Activated naive CD4-positive, alpha-beta T cell treated with anti-CD3 and anti-CD28 coated beads, Interleukin-2, amount 50 U/mL, for 24 hours (primary cell): ENCODE data around the gene DUSP3.
A peak's percentile ranks its signal among the peaks of the same experiment; 100 is the strongest.

Experiments used
- H3K27ac Mint-ChIP-seq: one replicate; pipeline ENCODE4 v1.8.0; 2021; ENCODE audit warnings: mild to moderate bottlenecking, mixed read lengths
- H3K27me3 Mint-ChIP-seq: one replicate; pipeline ENCODE4 v1.8.0; 2021; ENCODE audit warnings: mixed read lengths
- H3K36me3 Mint-ChIP-seq: one replicate; pipeline ENCODE4 v1.8.0; 2021; ENCODE audit warnings: mixed read lengths
- H3K4me1 Mint-ChIP-seq: one replicate; pipeline ENCODE4 v1.8.0; 2021; ENCODE audit warnings: mixed read lengths
- H3K4me3 Mint-ChIP-seq: one replicate; pipeline ENCODE4 v1.8.0; 2021; ENCODE audit warnings: mild to moderate bottlenecking, mixed read lengths
- H3K9me3 Mint-ChIP-seq: one replicate; pipeline ENCODE4 v1.8.0; 2021; ENCODE audit warnings: mixed read lengths

The DUSP3 gene

GRCh38 chr17:43734376-43734775 is 44.4 kb downstream of the DUSP3 start:
- Mint-ChIP-seq H3K4me3 (no peak overlapping the region), H3K9me3 (no peaks in the 10 kb centered on the region), H3K4me1 (no peaks in the 10 kb centered on the region), H3K27me3 (peaks cover 1% of the 10 kb centered on the region), H3K36me3 (no peaks in the 10 kb centered on the region), H3K27ac (no peak overlapping the region)

GRCh38 chr17:43733956-43734355 is 44.8 kb downstream of the DUSP3 start:
- Mint-ChIP-seq H3K27me3 (peaks cover 1% of the 10 kb centered on the region), H3K4me1 (no peaks in the 10 kb centered on the region), H3K36me3 (no peaks in the 10 kb centered on the region), H3K27ac (no peak overlapping the region), H3K4me3 (no peak overlapping the region), H3K9me3 (no peaks in the 10 kb centered on the region)

- Mint-ChIP-seq H3K9me3 (no peaks in the 10 kb centered on the region), H3K27me3 (no peaks in the 10 kb centered on the region)
Measured at GRCh38 chr17:43732958-43733357, 45.8 kb downstream of the DUSP3 start.

GRCh38 chr17:43728081-43728480 is 50.7 kb downstream of the DUSP3 start:
- no peak overlapping the region for H3K4me3 Mint-ChIP-seq

More at GRCh38 chr17:43732958-43733357, 45.8 kb downstream of the DUSP3 start:
- Mint-ChIP-seq H3K4me1 (no peaks in the 10 kb centered on the region), H3K27ac (no peak overlapping the region), H3K36me3 (no peaks in the 10 kb centered on the region), H3K4me3 (no peak overlapping the region)

GRCh38 chr17:43723697-43724359 is 54.9 kb downstream of the DUSP3 start:
- Mint-ChIP-seq H3K27me3 (no peaks in the 10 kb centered on the region), H3K9me3 (no peaks in the 10 kb centered on the region), H3K27ac (peak overlapping the region; percentile 30), H3K4me3 (no peak overlapping the region), H3K36me3 (no peaks in the 10 kb centered on the region), H3K4me1 (peaks cover 14% of the 10 kb centered on the region)

More at GRCh38 chr17:43728081-43728480, 50.7 kb downstream of the DUSP3 start:
- Mint-ChIP-seq H3K4me1 (no peaks in the 10 kb centered on the region), H3K27ac (no peak overlapping the region), H3K36me3 (no peaks in the 10 kb centered on the region), H3K27me3 (no peaks in the 10 kb centered on the region), H3K9me3 (no peaks in the 10 kb centered on the region)

- Mint-ChIP-seq H3K27me3 (no peaks in the 10 kb centered on the region), H3K27ac (no peak overlapping the region), H3K9me3 (no peaks in the 10 kb centered on the region), H3K36me3 (no peaks in the 10 kb centered on the region), H3K4me1 (peaks cover 14% of the 10 kb centered on the region), H3K4me3 (no peak overlapping the region)
Measured at GRCh38 chr17:43722870-43723665, 55.7 kb downstream of the DUSP3 start.

GRCh38 chr17:43722269-43722619 is 56.5 kb downstream of the DUSP3 start:
- Mint-ChIP-seq H3K27me3 (no peaks in the 10 kb centered on the region), H3K36me3 (no peaks in the 10 kb centered on the region), H3K9me3 (no peaks in the 10 kb centered on the region), H3K4me1 (peaks cover 14% of the 10 kb centered on the region), H3K4me3 (peak overlapping the region; percentile 44), H3K27ac (no peak overlapping the region)

- peaks cover 14% of the 10 kb centered on the region for H3K4me1 Mint-ChIP-seq
- no peaks in the 10 kb centered on the region for H3K9me3 Mint-ChIP-seq
- H3K4me3 Mint-ChIP-seq, result peak overlapping the region; percentile 92
- H3K27me3 Mint-ChIP-seq, result peaks cover 1% of the 10 kb centered on the region
- H3K36me3 Mint-ChIP-seq, result no peaks in the 10 kb centered on the region
- H3K27ac Mint-ChIP-seq, result peak overlapping the region; percentile 89
Measured at GRCh38 chr17:43721537-43722268, 57.1 kb downstream of the DUSP3 start.

- Mint-ChIP-seq H3K9me3 (no peaks in the 10 kb centered on the region), H3K36me3 (no peaks in the 10 kb centered on the region), H3K4me1 (peaks cover 14% of the 10 kb centered on the region), H3K27ac (peak overlapping the region; percentile 84), H3K27me3 (peaks cover 1% of the 10 kb centered on the region), H3K4me3 (peak overlapping the region; percentile 92)
Measured at GRCh38 chr17:43720311-43721060, 58.3 kb downstream of the DUSP3 start.

GRCh38 chr17:43719578-43719977 is 59.2 kb downstream of the DUSP3 start:
- H3K27ac Mint-ChIP-seq, result peak overlapping the region; percentile 80
- no peaks in the 10 kb centered on the region for H3K36me3 Mint-ChIP-seq
- peak overlapping the region; percentile 92 for H3K4me3 Mint-ChIP-seq
- H3K27me3 Mint-ChIP-seq, result peaks cover 2% of the 10 kb centered on the region
- no peaks in the 10 kb centered on the region for H3K9me3 Mint-ChIP-seq
- H3K4me1 Mint-ChIP-seq, result peaks cover 15% of the 10 kb centered on the region

GRCh38 chr17:43718544-43718943 is 60.2 kb downstream of the DUSP3 start:
- Mint-ChIP-seq H3K36me3 (no peaks in the 10 kb centered on the region), H3K4me1 (peaks cover 21% of the 10 kb centered on the region), H3K4me3 (no peak overlapping the region), H3K27me3 (peaks cover 8% of the 10 kb centered on the region), H3K9me3 (no peaks in the 10 kb centered on the region), H3K27ac (no peak overlapping the region)

- peaks cover 12% of the 10 kb centered on the region for H3K27me3 Mint-ChIP-seq
- peaks cover 27% of the 10 kb centered on the region for H3K4me1 Mint-ChIP-seq
- H3K27ac Mint-ChIP-seq, result no peak overlapping the region
- no peaks in the 10 kb centered on the region for H3K9me3 Mint-ChIP-seq
- no peaks in the 10 kb centered on the region for H3K36me3 Mint-ChIP-seq
- no peak overlapping the region for H3K4me3 Mint-ChIP-seq
Measured at GRCh38 chr17:43717913-43718312, 60.9 kb downstream of the DUSP3 start.
